HepG2 (cell line): ENCODE data around the gene ATG4D. TPM values are rescaled to one million over a fixed set of nuclear protein-coding genes. Genes with fewer than 3 reads are reported as not detected.

ENCODE experiments used
- GZF1 ChIP-seq: sonication (generic); formaldehyde crosslinking; IDR thresholded peaks from 2 replicates; pipeline ENCODE4 v1.5.1; 2020; ENCODE audit warnings: mild to moderate bottlenecking, missing genetic modification reagents
- REL ChIP-seq: sonication (generic); formaldehyde crosslinking; conservative IDR thresholded peaks from 2 replicates; pipeline ENCODE4 v1.8.0; 2022; ENCODE audit warnings: mild to moderate bottlenecking, missing genetic modification reagents, moderate library complexity
- YEATS2 ChIP-seq: sonication (generic); formaldehyde crosslinking; IDR thresholded peaks from 2 replicates; pipeline ENCODE4 v1.4.0; 2020; ENCODE audit warnings: missing genetic modification reagents, borderline replicate concordance
- ZFP36L2 ChIP-seq: sonication (generic); formaldehyde crosslinking; IDR thresholded peaks from 2 replicates; pipeline ENCODE4 v1.4.0; 2020; ENCODE audit warnings: missing genetic modification reagents
- ZNF724P ChIP-seq: sonication (generic); formaldehyde crosslinking; IDR thresholded peaks from 2 replicates; pipeline ENCODE4 v1.8.0; 2022; ENCODE audit warnings: missing genetic modification reagents, borderline replicate concordance
- ZNF773 ChIP-seq: sonication (generic); formaldehyde crosslinking; IDR thresholded peaks from 2 replicates; pipeline ENCODE4 v1.4.0; 2020; ENCODE audit warnings: missing genetic modification reagents, borderline replicate concordance
- ZNF777 ChIP-seq: sonication (generic); formaldehyde crosslinking; IDR thresholded peaks from 2 replicates; pipeline ENCODE4 v1.4.0; 2020; ENCODE audit warnings: missing genetic modification reagents
- polyA plus RNA-seq, 8 experiments: library from polyadenylated mRNA; depleted of rRNA in 3 of 8; stranded (reverse) in 7 of 8; unstranded in 1 of 8; fragments of >200 nt; fragmentation: Illumina TruSeq in 4 of 8; extraction: Trizol in 4 of 8; gene quantifications; 2 replicates each; pipeline versions ENCODE4 v1.2.1 to v1.2.3, GENCODE V29; 2011 to 2016; ENCODE audit warnings: low read depth in 4 of 8, missing spikeins in 1 of 8, mixed read lengths in 1 of 8; ENCODE audit not compliant: insufficient read depth in 1 of 8
- total RNA-seq, 5 experiments: library from RNA; depleted of rRNA; stranded (reverse); fragments of >200 nt; fragmentation: Illumina TruSeq; extraction: Trizol; gene quantifications; 2 replicates each; pipeline ENCODE4 v1.2.3, GENCODE V29; 2016; ENCODE audit warnings: low read depth in 1 of 5
- TF ChIP-seq, protein P1 (sequence below): sonication (generic); formaldehyde crosslinking; IDR thresholded peaks from 2 replicates; pipeline ENCODE4 v1.9.0; 2022; ENCODE audit warnings: low read depth, missing genetic modification reagents
- TF ChIP-seq, protein P2 (sequence below): sonication (generic); formaldehyde crosslinking; IDR thresholded peaks from 2 replicates; pipeline ENCODE4 v1.5.0; 2020; ENCODE audit warnings: mild to moderate bottlenecking, missing genetic modification reagents
- TF ChIP-seq, protein P3 (sequence below): IDR thresholded peaks from 2 replicates; pipeline ENCODE4 v1.6.1; 2016; ENCODE audit warnings: low read depth, missing genetic modification reagents, missing compliant biosample characterization
- TF ChIP-seq, protein P4 (sequence below): sonication (generic); formaldehyde crosslinking; IDR thresholded peaks from 2 replicates; pipeline ENCODE4 v1.4.0; 2020; ENCODE audit warnings: missing genetic modification reagents, mild to moderate bottlenecking, borderline replicate concordance

Gene ATG4D
- total and polyA plus RNA-seq, 2 of the 13 experiments (the other 11 are each of a cell fraction or from before 2014, with no cell fraction given), result 17.8 to 19.0 TPM

DNA sequence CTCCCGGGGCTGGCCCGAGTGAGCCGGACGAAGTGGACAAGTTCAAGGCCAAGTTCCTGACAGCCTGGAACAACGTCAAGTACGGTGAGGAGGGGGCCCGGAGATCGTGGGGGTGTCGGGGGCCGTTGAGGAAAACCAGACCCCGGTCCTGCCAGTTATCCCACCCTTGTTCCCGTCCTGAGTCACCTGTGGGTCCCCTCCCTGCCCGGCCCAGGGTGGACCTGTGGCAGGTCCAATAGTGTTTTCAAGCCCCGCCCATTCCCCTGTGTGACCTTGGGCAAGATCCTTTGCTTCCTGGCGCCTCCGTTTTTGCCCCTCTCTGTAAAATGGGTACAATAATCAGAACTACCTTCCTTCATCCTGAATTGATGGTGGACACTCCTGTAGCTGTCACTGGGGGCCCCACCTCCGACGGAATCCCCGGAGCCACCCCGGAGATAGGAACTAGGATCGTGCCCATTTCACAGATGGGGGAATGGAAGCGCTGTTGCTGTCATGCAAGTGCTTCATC is 593 bp downstream of the ATG4D start (continued):
- TF ChIP-seq YEATS2 (CRISPR knock-in tag), result no peak
- TF ChIP-seq, protein P1, sequence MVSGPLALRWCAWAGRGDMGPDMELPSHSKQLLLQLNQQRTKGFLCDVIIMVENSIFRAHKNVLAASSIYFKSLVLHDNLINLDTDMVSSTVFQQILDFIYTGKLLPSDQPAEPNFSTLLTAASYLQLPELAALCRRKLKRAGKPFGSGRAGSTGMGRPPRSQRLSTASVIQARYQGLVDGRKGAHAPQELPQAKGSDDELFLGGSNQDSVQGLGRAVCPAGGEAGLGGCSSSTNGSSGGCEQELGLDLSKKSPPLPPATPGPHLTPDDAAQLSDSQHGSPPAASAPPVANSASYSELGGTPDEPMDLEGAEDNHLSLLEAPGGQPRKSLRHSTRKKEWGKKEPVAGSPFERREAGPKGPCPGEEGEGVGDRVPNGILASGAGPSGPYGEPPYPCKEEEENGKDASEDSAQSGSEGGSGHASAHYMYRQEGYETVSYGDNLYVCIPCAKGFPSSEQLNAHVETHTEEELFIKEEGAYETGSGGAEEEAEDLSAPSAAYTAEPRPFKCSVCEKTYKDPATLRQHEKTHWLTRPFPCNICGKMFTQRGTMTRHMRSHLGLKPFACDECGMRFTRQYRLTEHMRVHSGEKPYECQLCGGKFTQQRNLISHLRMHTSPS (CRISPR knock-in tag), result no peak
- no peak for TF ChIP-seq ZNF773 (CRISPR knock-in tag)
- TF ChIP-seq, protein P2, sequence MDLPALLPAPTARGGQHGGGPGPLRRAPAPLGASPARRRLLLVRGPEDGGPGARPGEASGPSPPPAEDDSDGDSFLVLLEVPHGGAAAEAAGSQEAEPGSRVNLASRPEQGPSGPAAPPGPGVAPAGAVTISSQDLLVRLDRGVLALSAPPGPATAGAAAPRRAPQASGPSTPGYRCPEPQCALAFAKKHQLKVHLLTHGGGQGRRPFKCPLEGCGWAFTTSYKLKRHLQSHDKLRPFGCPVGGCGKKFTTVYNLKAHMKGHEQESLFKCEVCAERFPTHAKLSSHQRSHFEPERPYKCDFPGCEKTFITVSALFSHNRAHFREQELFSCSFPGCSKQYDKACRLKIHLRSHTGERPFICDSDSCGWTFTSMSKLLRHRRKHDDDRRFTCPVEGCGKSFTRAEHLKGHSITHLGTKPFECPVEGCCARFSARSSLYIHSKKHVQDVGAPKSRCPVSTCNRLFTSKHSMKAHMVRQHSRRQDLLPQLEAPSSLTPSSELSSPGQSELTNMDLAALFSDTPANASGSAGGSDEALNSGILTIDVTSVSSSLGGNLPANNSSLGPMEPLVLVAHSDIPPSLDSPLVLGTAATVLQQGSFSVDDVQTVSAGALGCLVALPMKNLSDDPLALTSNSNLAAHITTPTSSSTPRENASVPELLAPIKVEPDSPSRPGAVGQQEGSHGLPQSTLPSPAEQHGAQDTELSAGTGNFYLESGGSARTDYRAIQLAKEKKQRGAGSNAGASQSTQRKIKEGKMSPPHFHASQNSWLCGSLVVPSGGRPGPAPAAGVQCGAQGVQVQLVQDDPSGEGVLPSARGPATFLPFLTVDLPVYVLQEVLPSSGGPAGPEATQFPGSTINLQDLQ (CRISPR knock-in tag), result no peak
- no peak for TF ChIP-seq GZF1 (CRISPR knock-in tag)
- TF ChIP-seq, protein P3, sequence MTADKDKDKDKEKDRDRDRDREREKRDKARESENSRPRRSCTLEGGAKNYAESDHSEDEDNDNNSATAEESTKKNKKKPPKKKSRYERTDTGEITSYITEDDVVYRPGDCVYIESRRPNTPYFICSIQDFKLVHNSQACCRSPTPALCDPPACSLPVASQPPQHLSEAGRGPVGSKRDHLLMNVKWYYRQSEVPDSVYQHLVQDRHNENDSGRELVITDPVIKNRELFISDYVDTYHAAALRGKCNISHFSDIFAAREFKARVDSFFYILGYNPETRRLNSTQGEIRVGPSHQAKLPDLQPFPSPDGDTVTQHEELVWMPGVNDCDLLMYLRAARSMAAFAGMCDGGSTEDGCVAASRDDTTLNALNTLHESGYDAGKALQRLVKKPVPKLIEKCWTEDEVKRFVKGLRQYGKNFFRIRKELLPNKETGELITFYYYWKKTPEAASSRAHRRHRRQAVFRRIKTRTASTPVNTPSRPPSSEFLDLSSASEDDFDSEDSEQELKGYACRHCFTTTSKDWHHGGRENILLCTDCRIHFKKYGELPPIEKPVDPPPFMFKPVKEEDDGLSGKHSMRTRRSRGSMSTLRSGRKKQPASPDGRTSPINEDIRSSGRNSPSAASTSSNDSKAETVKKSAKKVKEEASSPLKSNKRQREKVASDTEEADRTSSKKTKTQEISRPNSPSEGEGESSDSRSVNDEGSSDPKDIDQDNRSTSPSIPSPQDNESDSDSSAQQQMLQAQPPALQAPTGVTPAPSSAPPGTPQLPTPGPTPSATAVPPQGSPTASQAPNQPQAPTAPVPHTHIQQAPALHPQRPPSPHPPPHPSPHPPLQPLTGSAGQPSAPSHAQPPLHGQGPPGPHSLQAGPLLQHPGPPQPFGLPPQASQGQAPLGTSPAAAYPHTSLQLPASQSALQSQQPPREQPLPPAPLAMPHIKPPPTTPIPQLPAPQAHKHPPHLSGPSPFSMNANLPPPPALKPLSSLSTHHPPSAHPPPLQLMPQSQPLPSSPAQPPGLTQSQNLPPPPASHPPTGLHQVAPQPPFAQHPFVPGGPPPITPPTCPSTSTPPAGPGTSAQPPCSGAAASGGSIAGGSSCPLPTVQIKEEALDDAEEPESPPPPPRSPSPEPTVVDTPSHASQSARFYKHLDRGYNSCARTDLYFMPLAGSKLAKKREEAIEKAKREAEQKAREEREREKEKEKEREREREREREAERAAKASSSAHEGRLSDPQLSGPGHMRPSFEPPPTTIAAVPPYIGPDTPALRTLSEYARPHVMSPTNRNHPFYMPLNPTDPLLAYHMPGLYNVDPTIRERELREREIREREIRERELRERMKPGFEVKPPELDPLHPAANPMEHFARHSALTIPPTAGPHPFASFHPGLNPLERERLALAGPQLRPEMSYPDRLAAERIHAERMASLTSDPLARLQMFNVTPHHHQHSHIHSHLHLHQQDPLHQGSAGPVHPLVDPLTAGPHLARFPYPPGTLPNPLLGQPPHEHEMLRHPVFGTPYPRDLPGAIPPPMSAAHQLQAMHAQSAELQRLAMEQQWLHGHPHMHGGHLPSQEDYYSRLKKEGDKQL (CRISPR knock-in tag), result no peak
- no peak for TF ChIP-seq REL (CRISPR knock-in tag)
- no peak for TF ChIP-seq ZNF777 (CRISPR knock-in tag)
- TF ChIP-seq ZNF724P (CRISPR knock-in tag), result no peak
- TF ChIP-seq, protein P4, sequence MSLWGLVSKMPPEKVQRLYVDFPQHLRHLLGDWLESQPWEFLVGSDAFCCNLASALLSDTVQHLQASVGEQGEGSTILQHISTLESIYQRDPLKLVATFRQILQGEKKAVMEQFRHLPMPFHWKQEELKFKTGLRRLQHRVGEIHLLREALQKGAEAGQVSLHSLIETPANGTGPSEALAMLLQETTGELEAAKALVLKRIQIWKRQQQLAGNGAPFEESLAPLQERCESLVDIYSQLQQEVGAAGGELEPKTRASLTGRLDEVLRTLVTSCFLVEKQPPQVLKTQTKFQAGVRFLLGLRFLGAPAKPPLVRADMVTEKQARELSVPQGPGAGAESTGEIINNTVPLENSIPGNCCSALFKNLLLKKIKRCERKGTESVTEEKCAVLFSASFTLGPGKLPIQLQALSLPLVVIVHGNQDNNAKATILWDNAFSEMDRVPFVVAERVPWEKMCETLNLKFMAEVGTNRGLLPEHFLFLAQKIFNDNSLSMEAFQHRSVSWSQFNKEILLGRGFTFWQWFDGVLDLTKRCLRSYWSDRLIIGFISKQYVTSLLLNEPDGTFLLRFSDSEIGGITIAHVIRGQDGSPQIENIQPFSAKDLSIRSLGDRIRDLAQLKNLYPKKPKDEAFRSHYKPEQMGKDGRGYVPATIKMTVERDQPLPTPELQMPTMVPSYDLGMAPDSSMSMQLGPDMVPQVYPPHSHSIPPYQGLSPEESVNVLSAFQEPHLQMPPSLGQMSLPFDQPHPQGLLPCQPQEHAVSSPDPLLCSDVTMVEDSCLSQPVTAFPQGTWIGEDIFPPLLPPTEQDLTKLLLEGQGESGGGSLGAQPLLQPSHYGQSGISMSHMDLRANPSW (CRISPR knock-in tag), result no peak
- TF ChIP-seq ZFP36L2, result no peak
